RWPE1 (cell line): ENCODE data around the gene FLNC.

Source experiments
- CTCF ChIA-PET: fragments of 350-600 bp; sonication (Branson Sonifier 250); formaldehyde crosslinking; extraction: SDS; loops from one replicate; lab custom pipeline; 2021; lab: Yijun Ruan, JAX
- POLR2A ChIA-PET: fragments of 400-600 bp; formaldehyde crosslinking; extraction: SDS; loops from one replicate; lab custom pipeline; 2020; ENCODE audit warnings: antibody characterized with exemption; ENCODE audit not compliant: low non-redundant PET; lab: Yijun Ruan, JAX
- DNase-seq: peaks from one replicate; pipeline ENCODE4 v3.0.0; 2012; ENCODE audit warnings: low spot score
- H3K27ac ChIP-seq: fragments of 450-650 bp; 2 replicates; pipeline ENCODE4 v1.5.1; 2017
- TF ChIP-seq, protein P1 (sequence below): fragments of 450-650 bp; conservative IDR thresholded peaks from 2 replicates; pipeline ENCODE4 v1.5.1; 2017; ENCODE audit warnings: low read depth, mild to moderate bottlenecking

The FLNC gene

DNA sequence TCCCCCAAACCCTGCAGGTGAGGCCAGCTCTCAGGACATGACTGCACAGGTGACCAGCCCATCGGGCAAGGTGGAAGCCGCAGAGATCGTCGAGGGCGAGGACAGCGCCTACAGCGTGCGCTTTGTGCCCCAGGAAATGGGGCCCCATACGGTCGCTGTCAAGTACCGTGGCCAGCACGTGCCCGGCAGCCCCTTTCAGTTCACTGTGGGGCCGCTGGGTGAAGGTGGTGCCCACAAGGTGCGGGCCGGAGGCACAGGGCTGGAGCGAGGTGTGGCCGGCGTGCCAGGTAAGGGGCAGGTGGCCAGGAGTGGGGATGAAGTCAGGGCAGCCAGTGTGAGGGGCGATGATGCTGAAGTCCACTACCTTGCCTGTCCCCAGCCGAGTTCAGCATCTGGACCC lies 24.2 kb downstream of the FLNC start:
- CTCF ChIA-PET: no interaction called here

GRCh38 chr7:128855559-128855958 lies 25.4 kb downstream of the FLNC start:
- CTCF ChIA-PET: no interaction called here
- no peak for DNase-seq
- POLR2A ChIA-PET: no interaction called here
- H3K27ac ChIP-seq: no peak overlapping the region
- TF ChIP-seq, protein P1, sequence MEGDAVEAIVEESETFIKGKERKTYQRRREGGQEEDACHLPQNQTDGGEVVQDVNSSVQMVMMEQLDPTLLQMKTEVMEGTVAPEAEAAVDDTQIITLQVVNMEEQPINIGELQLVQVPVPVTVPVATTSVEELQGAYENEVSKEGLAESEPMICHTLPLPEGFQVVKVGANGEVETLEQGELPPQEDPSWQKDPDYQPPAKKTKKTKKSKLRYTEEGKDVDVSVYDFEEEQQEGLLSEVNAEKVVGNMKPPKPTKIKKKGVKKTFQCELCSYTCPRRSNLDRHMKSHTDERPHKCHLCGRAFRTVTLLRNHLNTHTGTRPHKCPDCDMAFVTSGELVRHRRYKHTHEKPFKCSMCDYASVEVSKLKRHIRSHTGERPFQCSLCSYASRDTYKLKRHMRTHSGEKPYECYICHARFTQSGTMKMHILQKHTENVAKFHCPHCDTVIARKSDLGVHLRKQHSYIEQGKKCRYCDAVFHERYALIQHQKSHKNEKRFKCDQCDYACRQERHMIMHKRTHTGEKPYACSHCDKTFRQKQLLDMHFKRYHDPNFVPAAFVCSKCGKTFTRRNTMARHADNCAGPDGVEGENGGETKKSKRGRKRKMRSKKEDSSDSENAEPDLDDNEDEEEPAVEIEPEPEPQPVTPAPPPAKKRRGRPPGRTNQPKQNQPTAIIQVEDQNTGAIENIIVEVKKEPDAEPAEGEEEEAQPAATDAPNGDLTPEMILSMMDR: no peak

More for the DNA sequence above, 24.2 kb downstream of the FLNC start:
- POLR2A ChIA-PET: no interaction called here
- TF ChIP-seq, protein P1: no peak
- no peak overlapping the region for H3K27ac ChIP-seq
- no peak for DNase-seq

DNA sequence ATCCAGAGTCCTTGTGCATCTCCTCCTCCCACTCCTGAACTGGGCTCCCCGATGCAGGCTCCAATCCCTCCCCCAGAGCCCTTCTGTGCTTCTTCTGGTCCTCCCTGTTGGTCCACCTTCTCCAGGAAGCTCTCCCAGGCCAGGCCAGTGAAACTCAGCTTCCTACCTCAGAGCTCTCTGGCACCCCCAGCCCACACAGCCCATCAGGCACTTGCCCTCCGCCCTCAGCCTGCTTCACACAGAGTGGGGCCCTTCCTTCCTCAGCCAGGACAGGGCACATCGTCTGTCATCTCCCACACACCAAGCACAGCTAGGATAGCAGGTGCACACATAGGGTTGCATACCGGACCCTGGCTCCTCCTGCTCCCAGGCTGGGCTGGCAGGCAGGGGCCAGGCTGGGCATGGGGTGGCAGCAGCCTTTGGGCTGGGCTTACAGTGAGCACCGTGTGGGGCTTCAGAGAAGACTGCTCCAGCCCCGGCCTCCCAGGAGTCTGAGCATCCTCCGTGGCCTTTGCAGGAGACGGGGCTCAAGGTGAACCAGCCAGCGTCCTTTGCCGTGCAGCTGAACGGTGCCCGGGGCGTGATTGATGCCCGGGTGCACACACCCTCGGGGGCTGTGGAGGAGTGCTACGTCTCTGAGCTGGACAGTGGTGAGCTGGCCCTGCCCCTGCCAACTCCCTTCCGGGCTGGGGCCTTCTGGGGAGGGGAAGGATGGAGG lies 26.0 kb downstream of the FLNC start:
- POLR2A ChIA-PET: no interaction called here

GRCh38 chr7:128858380-128859231 lies 28.4 kb downstream of the FLNC start:
- ChIA-PET CTCF (no interaction called here), POLR2A (no interaction called here)

More for the DNA sequence above, 26.0 kb downstream of the FLNC start:
- no peak for DNase-seq
- TF ChIP-seq, protein P1: no peak
- CTCF ChIA-PET: interaction anchor here (0.5 to 0.6 kb wide), 2 partner anchors 106 to 382 kb away, joined by 3 to 5 read pairs; no protein-coding TSS in a partner anchor
- no peak overlapping the region for H3K27ac ChIP-seq

DNA sequence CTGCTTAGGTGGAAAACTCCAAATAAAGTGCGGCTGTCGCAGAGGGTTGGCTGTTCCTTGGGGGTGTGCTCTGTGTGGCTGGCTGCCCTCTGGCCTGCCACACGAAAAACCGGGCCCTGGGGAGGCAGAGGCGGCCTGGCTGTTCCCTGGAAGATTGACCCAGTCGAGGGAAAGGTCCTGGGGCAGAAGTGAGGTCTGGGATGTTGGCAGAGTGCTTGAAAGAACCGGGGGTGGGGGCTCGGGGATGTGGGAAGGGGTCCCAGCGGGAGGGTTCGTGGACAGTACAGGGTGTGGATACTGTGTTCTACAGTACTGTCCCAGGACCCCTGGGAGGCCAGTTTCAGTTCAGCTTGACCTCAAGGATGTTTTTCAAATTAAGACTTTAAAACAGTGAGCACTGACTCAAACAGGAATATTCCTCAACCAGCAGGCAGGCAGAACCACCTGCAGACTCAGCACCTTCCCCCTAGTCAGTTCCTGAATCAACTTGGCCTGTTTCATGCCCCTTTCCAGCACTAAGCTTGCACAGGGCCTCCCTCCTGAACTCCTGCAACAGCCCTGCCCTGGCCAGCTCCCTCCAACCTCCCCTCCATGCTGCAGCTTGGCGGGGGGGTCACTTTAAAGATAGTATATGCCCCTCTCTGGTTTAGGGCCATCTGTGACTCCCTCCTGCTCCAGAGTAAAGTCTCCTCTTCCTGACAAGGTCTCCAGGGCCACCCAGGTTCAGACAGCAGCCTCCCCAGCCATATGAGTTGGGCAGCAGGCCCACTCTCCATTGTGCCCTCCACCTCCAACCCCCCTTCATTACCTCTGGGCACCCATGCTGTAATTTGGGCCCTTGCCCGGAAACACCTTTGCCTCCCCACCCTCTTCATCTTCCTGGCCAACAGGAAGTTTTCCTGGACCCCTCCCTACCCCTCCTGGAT lies 29.3 kb downstream of the FLNC start:
- POLR2A ChIA-PET: no interaction called here
- CTCF ChIA-PET: interaction anchor here (0.8 kb wide), 1 partner anchor 232 kb away, joined by 5 read pairs; no protein-coding TSS in a partner anchor
- TF ChIP-seq, protein P1: no peak
- H3K27ac ChIP-seq: peak overlapping the region; percentile 23
- no peak for DNase-seq

More at GRCh38 chr7:128858380-128859231, 28.4 kb downstream of the FLNC start:
- TF ChIP-seq, protein P1: no peak
- no peak for DNase-seq
- H3K27ac ChIP-seq: peak overlapping the region; percentile 23; the same call in 1 of the 2 replicates
